HEK293 (cell line): Measurements from ENCODE around the gene UGGT1.

ENCODE experiments used
- AEBP2 ChIP-seq: fragments of 450-650 bp; formaldehyde crosslinking; IDR thresholded peaks from 2 replicates; pipeline ENCODE4 v1.5.1; 2016; ENCODE audit warnings: missing biosample characterization, missing genetic modification characterization, borderline replicate concordance
- MZF1 ChIP-seq: fragments of 450-650 bp; formaldehyde crosslinking; IDR thresholded peaks from 2 replicates; pipeline ENCODE4 v1.5.1; 2017; ENCODE audit warnings: missing biosample characterization, missing genetic modification characterization, borderline replicate concordance
- PRDM10 ChIP-seq: fragments of 450-650 bp; formaldehyde crosslinking; IDR thresholded peaks from 2 replicates; pipeline ENCODE4 v1.5.1; 2016; ENCODE audit warnings: missing biosample characterization, missing genetic modification characterization
- ZBTB11 ChIP-seq: fragments of 450-650 bp; formaldehyde crosslinking; conservative IDR thresholded peaks from 2 replicates; pipeline ENCODE4 v1.5.1; 2016; ENCODE audit warnings: low read depth, missing biosample characterization, missing genetic modification characterization
- ZFP3 ChIP-seq: fragments of 450-650 bp; formaldehyde crosslinking; IDR thresholded peaks from 2 replicates; pipeline ENCODE4 v1.5.1; 2016; ENCODE audit warnings: low read depth, missing biosample characterization, missing genetic modification characterization
- ZFP37 ChIP-seq: fragments of 450-650 bp; formaldehyde crosslinking; IDR thresholded peaks from 2 replicates; pipeline ENCODE4 v1.5.1; 2016; ENCODE audit warnings: missing biosample characterization, missing genetic modification characterization
- ZNF138 ChIP-seq: fragments of 450-650 bp; formaldehyde crosslinking; IDR thresholded peaks from 2 replicates; pipeline ENCODE4 v1.5.1; 2016; ENCODE audit warnings: missing biosample characterization, missing genetic modification characterization, borderline replicate concordance
- ZNF223 ChIP-seq: fragments of 450-650 bp; formaldehyde crosslinking; IDR thresholded peaks from 2 replicates; pipeline ENCODE4 v1.5.1; 2016; ENCODE audit warnings: missing biosample characterization, missing genetic modification characterization
- ZNF266 ChIP-seq: fragments of 450-650 bp; formaldehyde crosslinking; IDR thresholded peaks from 2 replicates; pipeline ENCODE4 v1.5.1; 2016; ENCODE audit warnings: missing biosample characterization, missing genetic modification characterization, low read depth
- ZNF302 ChIP-seq: fragments of 450-650 bp; formaldehyde crosslinking; IDR thresholded peaks from 2 replicates; pipeline ENCODE4 v1.5.1; 2016; ENCODE audit warnings: missing biosample characterization, missing genetic modification characterization, low read depth
- ZNF354C ChIP-seq: fragments of 450-650 bp; formaldehyde crosslinking; IDR thresholded peaks from 2 replicates; pipeline ENCODE4 v1.5.1; 2016; ENCODE audit warnings: missing biosample characterization, missing genetic modification characterization, low read depth, borderline replicate concordance
- ZNF362 ChIP-seq: fragments of 450-650 bp; formaldehyde crosslinking; IDR thresholded peaks from 2 replicates; pipeline ENCODE4 v1.5.1; 2016; ENCODE audit warnings: missing biosample characterization, missing genetic modification characterization
- ZNF366 ChIP-seq: fragments of 450-650 bp; formaldehyde crosslinking; conservative IDR thresholded peaks from 2 replicates; pipeline ENCODE4 v1.5.1; 2016; ENCODE audit warnings: missing biosample characterization, missing genetic modification characterization
- ZNF398 ChIP-seq: fragments of 450-650 bp; formaldehyde crosslinking; IDR thresholded peaks from 2 replicates; pipeline ENCODE4 v1.5.1; 2017; ENCODE audit warnings: missing biosample characterization, missing genetic modification characterization
- ZNF791 ChIP-seq: fragments of 450-650 bp; formaldehyde crosslinking; IDR thresholded peaks from 2 replicates; pipeline ENCODE4 v1.5.1; 2016; ENCODE audit warnings: missing biosample characterization, missing genetic modification characterization
- ZNF792 ChIP-seq: fragments of 450-650 bp; formaldehyde crosslinking; IDR thresholded peaks from 2 replicates; pipeline ENCODE4 v1.5.1; 2016; ENCODE audit warnings: missing biosample characterization, missing genetic modification characterization
- ZSCAN23 ChIP-seq: fragments of 450-650 bp; formaldehyde crosslinking; IDR thresholded peaks from 2 replicates; pipeline ENCODE4 v1.5.1; 2016; ENCODE audit warnings: missing biosample characterization, missing genetic modification characterization
- ZXDB ChIP-seq: fragments of 450-650 bp; formaldehyde crosslinking; IDR thresholded peaks from 2 replicates; pipeline ENCODE4 v1.5.1; 2016; ENCODE audit warnings: missing biosample characterization, missing genetic modification characterization
- TF ChIP-seq, protein P1 (sequence below): fragments of 450-650 bp; formaldehyde crosslinking; IDR thresholded peaks from 2 replicates; pipeline ENCODE4 v1.5.1; 2016; ENCODE audit warnings: missing biosample characterization, missing genetic modification characterization

The UGGT1 gene

GRCh38 chr2:128227862-128228261 is 136.9 kb downstream of the UGGT1 start (continued):
- TF ChIP-seq ZBTB11 (tag by site-specific recombination): peak; percentile 92
- no peak for TF ChIP-seq ZNF362 (tag by site-specific recombination)
- TF ChIP-seq, protein P1, sequence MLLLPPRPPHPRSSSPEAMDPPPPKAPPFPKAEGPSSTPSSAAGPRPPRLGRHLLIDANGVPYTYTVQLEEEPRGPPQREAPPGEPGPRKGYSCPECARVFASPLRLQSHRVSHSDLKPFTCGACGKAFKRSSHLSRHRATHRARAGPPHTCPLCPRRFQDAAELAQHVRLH (tag by site-specific recombination): peak; percentile 84
- TF ChIP-seq ZFP3 (tag by site-specific recombination): no peak
- TF ChIP-seq ZNF398 (tag by site-specific recombination): no peak
- peak; percentile 58; the same call in 1 of the 2 replicates for TF ChIP-seq ZNF791
- TF ChIP-seq ZNF266 (tag by site-specific recombination): peak; percentile 86
- TF ChIP-seq ZXDB (tag by site-specific recombination): peak; percentile 85
- peak; percentile 60 for TF ChIP-seq ZNF366
- TF ChIP-seq MZF1 (tag by site-specific recombination): peak; percentile 54; the same call in 1 of the 2 replicates
- no peak for TF ChIP-seq PRDM10
- TF ChIP-seq ZNF138 (tag by site-specific recombination): peak; percentile 83; the same call in 1 of the 2 replicates
- peak; percentile 98 for TF ChIP-seq ZFP37 (tag by site-specific recombination)
- TF ChIP-seq ZNF792 (tag by site-specific recombination): no peak
- peak; percentile 45; the same call in 1 of the 2 replicates for TF ChIP-seq ZNF302 (tag by site-specific recombination)
- TF ChIP-seq ZSCAN23 (tag by site-specific recombination): 0 out of 2 replicates have a peak, but pooled peaks have one; percentile 55
- peak; percentile 73; the same call in 1 of the 2 replicates for TF ChIP-seq ZNF223 (tag by site-specific recombination)
- TF ChIP-seq AEBP2 (tag by site-specific recombination): peak; percentile 98
- TF ChIP-seq ZNF354C (tag by site-specific recombination): peak; percentile 82; the same call in 1 of the 2 replicates
- TF ChIP-seq, all 188 proteins: peak for 45
